Breast epithelium (tissue), 3 donors: Measurements from ENCODE around the gene PIAS1.

ENCODE experiments used
- CTCF ChIP-seq, 3 donors: fragments of 450-650 bp; IDR thresholded peaks; one replicate each; pipeline ENCODE4 v1.5.1; 2016 to 2017; ENCODE audit warnings: antibody characterized with exemption in 3 of 3, mild to moderate bottlenecking in 3 of 3, moderate library complexity in 3 of 3
- POLR2A ChIP-seq: fragments of 450-650 bp; IDR thresholded peaks from one replicate; pipeline ENCODE4 v1.6.1; 2016; ENCODE audit warnings: antibody characterized with exemption, mild to moderate bottlenecking, moderate library complexity

- no peak for TF ChIP-seq CTCF (IDR thresholded peaks at IDR 0.05)
- TF ChIP-seq POLR2A = no peak
These were observed 26.2 kb downstream of the PIAS1 start for GRCh38 chr15:68080334-68080733.
